ENCODE measurements around the gene GTF2F1. TPM values are rescaled to one million over a fixed set of nuclear protein-coding genes. Genes with fewer than 3 reads are reported as not detected.
A peak's percentile ranks its signal among the peaks of the same experiment; 100 is the strongest.
"Not testable (repeated sequence)": the region's sequence is repeated elsewhere in the genome, so short reads cannot be mapped to it uniquely, and the experiment has no call there.

Gene GTF2F1
- total RNA-seq, 2 experiments from 2014 or later, result 64.7 to 77.4 TPM

DNA sequence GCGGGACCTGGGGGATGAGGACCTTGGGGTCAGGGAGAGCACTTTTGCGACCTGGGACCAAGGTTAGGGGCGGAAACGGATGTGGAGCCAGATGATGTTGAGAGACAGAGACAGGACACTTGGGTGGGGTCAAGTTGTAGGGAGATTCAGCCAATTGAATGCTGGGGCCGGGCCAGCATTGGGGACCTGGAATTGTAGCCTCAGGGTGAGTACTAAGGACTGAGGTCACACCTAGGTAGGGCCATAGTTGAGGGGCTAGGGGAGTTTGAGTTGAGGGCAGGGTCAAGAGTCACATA is 19.2 kb downstream of the GTF2F1 start:
- Mint-ChIP-seq H3K4me1 (peaks cover 16% of the 10 kb centered on the region), H3K4me3 (peak overlapping the region; percentile 75), H3K27me3 (no peaks in the 10 kb centered on the region), H3K27ac (peak overlapping the region; percentile 93), H3K36me3 (peaks cover 2% of the 10 kb centered on the region), H3K9me3 (ENCODE audit: low read depth) (no peaks in the 10 kb centered on the region)
- CTCF ChIA-PET, result interaction anchor here (2.1 kb wide), 1 partner anchor 12 kb away, joined by 11 read pairs; the partner anchor contains the start of gene CLPP
- ATAC-seq (no peak), DNase-seq (no peak)

DNA sequence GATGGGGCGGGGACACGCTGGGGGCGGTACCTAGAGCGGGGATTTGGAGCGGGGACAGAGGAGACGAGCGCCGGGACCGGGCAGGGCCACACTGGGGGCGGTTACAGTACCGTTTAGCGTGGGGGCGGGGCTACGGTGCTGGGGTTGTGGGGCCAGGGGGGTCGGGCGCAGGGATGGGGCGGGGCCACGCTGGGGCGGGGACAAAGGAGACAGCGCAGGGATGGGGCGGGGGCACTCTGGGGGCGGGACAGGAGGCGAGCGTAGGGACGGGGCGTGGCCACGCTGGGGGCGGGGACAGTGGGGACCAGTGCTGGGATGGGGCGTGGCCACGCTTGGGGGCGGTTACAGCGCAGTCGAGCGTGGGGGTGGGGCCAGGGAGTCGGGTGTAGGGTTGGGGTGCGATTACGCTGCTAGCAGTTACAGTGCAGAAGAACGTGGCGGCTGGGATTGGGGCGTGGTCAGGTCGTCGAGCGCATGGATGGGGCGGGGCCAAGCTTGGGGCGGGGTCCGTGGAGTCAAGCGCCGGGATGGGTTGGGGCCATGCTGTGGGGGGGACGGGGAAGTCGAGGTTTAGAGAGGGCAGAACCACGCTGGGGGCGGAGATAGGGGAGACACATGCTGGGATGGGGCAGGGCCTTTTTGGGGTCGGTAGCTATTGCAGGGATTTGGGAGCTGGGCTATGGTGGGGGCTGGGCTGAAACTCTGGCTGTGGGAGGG is 19.7 kb downstream of the GTF2F1 start:
- H3K27me3 Mint-ChIP-seq, result no peaks in the 10 kb centered on the region
- peak overlapping the region; percentile 75 for H3K4me3 Mint-ChIP-seq
- H3K36me3 Mint-ChIP-seq, result peaks cover 4% of the 10 kb centered on the region
- ATAC-seq (peak; percentile 72), DNase-seq (peak; percentile 100)
- peaks cover 17% of the 10 kb centered on the region for H3K4me1 Mint-ChIP-seq
- H3K27ac Mint-ChIP-seq, result peak overlapping the region; percentile 93
- CTCF ChIA-PET, result interaction anchor here (0.7 to 2.2 kb wide), 8 partner anchors 12 to 585 kb away, joined by 3 to 11 read pairs (median 3); partner anchors contain the start of genes CLPP and KHSRP
- no peaks in the 10 kb centered on the region for H3K9me3 Mint-ChIP-seq (ENCODE audit: low read depth)

DNA sequence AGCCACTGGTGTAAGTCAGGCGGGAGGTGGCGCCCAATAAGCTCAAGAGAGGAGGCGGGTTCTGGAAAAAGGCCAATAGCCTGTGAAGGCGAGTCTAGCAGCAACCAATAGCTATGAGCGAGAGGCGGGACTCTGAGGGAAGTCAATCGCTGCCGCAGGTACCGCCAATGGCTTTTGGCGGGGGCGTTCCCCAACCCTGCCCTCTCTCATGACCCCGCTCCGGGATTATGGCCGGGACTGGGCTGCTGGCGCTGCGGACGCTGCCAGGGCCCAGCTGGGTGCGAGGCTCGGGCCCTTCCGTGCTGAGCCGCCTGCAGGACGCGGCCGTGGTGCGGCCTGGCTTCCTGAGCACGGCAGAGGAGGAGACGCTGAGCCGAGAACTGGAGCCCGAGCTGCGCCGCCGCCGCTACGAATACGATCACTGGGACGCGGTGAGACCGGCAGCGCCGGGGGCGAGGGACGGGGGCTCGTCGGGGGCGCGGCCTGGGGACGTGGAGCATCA is 20.3 kb downstream of the GTF2F1 start, which contains the start of gene ALKBH7:
Gene ALKBH7 (plus strand): TSS at position 201 of the 502 bp plus-strand sequence. CDS start 27 bp downstream, at position 228.
- Mint-ChIP-seq H3K9me3 (ENCODE audit: low read depth) (no peaks in the 10 kb centered on the region), H3K4me3 (peak within 1 kb of the TSS; percentile 75), H3K27me3 (no peaks in the 10 kb centered on the region), H3K4me1 (peaks cover 17% of the 10 kb centered on the region), H3K27ac (peak within 1 kb of the TSS; percentile 93), H3K36me3 (peaks cover 8% of the 10 kb centered on the region)
- DNase-seq (peak; percentile 99), ATAC-seq (peak; percentile 84)
- CTCF ChIA-PET, result interaction anchor here (0.9 to 2.2 kb wide), 6 partner anchors 11 to 364 kb away, joined by 3 to 11 read pairs (median 6); partner anchors contain the start of genes CLPP and KHSRP

DNA sequence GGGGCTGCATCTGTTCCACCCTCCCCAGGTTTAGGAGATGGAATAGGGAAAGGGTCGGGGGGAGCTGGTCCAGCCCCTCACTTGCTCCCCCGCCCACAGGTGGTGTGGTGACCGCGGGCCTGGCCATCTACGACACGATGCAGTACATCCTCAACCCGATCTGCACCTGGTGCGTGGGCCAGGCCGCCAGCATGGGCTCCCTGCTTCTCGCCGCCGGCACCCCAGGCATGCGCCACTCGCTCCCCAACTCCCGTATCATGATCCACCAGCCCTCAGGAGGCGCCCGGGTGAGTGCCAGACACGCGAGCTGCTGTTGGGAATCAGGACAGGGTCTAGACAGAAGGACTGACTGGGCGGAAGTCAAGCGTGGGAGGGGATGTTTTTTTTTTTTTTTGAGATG is 28.6 kb downstream of the GTF2F1 start:
- CTCF ChIA-PET, result no interaction called here
- H3K4me1 Mint-ChIP-seq, result peaks cover 16% of the 10 kb centered on the region
- H3K4me3 Mint-ChIP-seq, result no peak overlapping the region
- ATAC-seq (no peak), DNase-seq (no peak)
- no peaks in the 10 kb centered on the region for H3K9me3 Mint-ChIP-seq (ENCODE audit: low read depth)
- peaks cover 30% of the 10 kb centered on the region for H3K36me3 Mint-ChIP-seq
- H3K27ac Mint-ChIP-seq, result no peak overlapping the region
- no peaks in the 10 kb centered on the region for H3K27me3 Mint-ChIP-seq

DNA sequence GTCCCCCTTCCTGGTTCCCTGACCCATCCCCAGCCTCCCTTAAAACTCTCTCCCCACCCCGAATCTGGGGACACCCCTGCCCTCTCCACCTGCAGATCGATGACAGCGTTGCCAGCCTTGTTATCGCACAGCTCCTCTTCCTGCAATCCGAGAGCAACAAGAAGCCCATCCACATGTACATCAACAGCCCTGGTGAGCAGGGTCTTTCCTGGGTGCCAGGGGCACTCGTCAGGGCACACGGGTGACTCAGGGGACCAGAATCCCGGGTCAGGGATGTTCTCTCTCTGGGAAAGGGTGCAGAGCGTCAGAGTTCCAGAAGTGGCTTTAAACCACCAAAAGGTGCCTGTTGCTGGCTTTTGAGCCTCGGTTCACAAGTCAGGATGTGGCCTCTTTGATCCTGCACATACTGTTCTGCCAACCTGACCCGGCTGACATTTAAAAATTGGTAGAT is 30.6 kb downstream of the GTF2F1 start:
- Mint-ChIP-seq H3K4me1 (peaks cover 15% of the 10 kb centered on the region), H3K36me3 (peaks cover 21% of the 10 kb centered on the region), H3K27me3 (no peaks in the 10 kb centered on the region), H3K9me3 (ENCODE audit: low read depth) (no peaks in the 10 kb centered on the region), H3K4me3 (peak overlapping the region; percentile 80), H3K27ac (peak overlapping the region; percentile 86)
- peak; percentile 20 for ATAC-seq
- CTCF ChIA-PET, result interaction anchor here (1.8 to 3.0 kb wide), 2 partner anchors 11 to 154 kb away, joined by 5 to 11 read pairs; partner anchors contain the start of gene ALKBH7
- peak; percentile 60 for DNase-seq

DNA sequence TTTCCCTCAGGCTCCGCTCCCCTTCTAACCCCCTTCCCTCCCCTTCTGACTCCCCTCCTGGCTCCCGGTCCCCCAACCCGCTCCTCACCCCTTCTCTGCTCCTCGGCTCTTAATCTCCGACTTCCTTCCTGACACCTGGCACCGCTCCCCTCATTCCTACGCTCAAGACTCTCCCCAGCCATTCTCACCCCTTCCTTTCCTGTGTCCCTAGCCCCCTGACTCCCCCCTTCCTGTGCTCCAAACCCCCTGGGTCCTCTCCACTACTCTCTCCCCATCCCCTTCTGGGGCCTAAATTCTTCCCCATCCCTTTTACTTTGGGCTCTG is 31.0 kb downstream of the GTF2F1 start:
- no peak for ATAC-seq
- H3K27me3 Mint-ChIP-seq, result no peaks in the 10 kb centered on the region

DNA sequence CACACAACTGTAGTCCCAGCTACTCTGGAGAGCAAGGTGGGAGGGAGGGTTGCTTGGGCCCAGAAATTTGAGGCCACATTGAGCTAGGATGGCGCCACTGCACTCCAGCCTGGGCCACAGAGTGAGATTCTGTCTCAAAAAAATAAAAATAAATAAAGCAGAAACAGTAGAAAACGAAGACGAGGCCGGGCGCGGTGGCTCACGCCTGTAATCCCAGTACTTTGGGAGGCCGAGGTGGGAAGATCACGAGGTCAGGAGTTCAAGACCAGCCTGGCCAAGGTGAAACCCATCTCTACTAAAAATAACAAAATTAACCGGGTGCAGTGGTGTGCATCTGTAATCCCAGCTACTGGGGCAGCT is 32.1 kb downstream of the GTF2F1 start:
- not testable (repeated sequence) for ATAC-seq; H3K9me3 Mint-ChIP-seq (ENCODE audit: low read depth); H3K27me3 Mint-ChIP-seq; DNase-seq; H3K27ac Mint-ChIP-seq
- CTCF ChIA-PET, result interaction anchor here (0.7 to 3.0 kb wide), 3 partner anchors 12 to 156 kb away, joined by 3 to 11 read pairs (median 5); partner anchors contain the start of gene ALKBH7
- Mint-ChIP-seq H3K36me3 (peaks cover 12% of the 10 kb centered on the region), H3K4me3 (peak overlapping the region; percentile 80), H3K4me1 (peaks cover 15% of the 10 kb centered on the region)

More for the DNA sequence above, 31.0 kb downstream of the GTF2F1 start:
- DNase-seq, result no peak
- Mint-ChIP-seq H3K36me3 (peaks cover 19% of the 10 kb centered on the region), H3K9me3 (ENCODE audit: low read depth) (no peaks in the 10 kb centered on the region), H3K4me1 (peaks cover 15% of the 10 kb centered on the region), H3K4me3 (peak overlapping the region; percentile 80), H3K27ac (peak overlapping the region; percentile 86)
- CTCF ChIA-PET, result interaction anchor here (1.8 to 3.0 kb wide), 2 partner anchors 11 to 155 kb away, joined by 5 to 11 read pairs; partner anchors contain the start of gene ALKBH7

DNA sequence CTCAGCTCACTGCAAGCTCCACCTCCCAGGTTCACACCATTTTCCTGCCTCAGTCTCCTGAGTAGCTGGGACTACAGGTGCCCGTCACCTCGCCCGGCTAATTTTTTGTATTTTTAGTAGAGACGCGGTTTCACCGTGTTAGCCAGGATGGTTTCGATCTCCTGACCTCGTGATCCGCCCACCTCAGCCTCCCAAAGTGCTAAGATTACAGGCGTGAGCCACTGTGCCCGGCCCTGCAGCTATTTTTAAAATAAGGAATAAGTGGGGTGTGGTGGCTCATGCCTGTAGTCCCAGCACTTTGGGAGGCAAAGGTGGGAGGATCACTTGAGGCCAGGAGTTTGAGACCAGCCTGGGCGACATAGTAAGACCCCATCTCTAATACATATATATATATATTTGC is 32.5 kb downstream of the GTF2F1 start:
- not testable (repeated sequence) for H3K4me3 Mint-ChIP-seq, H3K27ac Mint-ChIP-seq
- CTCF ChIA-PET, result interaction anchor here (0.7 to 3.0 kb wide), 2 partner anchors 13 to 21 kb away, joined by 3 to 11 read pairs; partner anchors contain the start of gene ALKBH7

DNA sequence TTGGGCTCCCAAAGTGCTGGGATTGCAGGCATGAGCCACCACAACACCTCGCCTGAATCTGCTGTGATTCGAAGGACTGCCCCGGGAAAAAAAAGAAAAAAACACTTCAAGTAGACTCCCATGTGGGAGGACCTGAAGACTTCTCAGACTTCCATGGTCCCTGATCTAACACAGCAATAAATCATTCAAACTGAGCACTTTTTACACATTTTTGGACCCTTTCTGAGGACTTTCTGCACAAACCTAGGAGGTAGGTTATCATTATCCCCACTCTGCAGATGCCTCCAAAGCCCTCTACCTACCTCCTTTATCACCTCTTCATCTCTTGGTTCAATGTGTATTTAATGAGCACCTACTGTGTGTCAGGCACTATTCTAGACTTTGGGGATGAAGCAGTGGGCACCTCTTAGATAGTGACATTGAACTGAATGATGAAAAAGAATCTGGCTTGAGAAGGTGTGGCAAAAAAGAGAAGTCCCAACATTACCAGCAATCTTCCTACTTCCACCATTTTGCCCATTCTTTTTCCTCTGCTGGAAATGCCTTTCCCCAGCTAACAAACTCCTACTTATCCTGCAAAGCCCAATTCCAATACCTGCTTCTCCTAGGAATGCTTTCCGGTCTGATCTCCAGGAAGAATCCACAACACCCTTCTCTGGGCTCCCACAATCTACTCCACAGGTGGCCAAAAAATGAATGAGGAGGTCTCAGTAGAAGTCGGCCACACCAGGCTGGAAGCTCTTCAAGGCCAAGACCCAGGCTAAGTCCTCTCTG is 33.2 kb downstream of the GTF2F1 start:
- Mint-ChIP-seq H3K4me1 (peaks cover 15% of the 10 kb centered on the region), H3K27me3 (no peaks in the 10 kb centered on the region), H3K27ac (no peak overlapping the region), H3K36me3 (peaks cover 6% of the 10 kb centered on the region), H3K4me3 (no peak overlapping the region), H3K9me3 (ENCODE audit: low read depth) (no peaks in the 10 kb centered on the region)
- ATAC-seq, result no peak
- DNase-seq, result no peak
- CTCF ChIA-PET, result interaction anchor here (0.7 to 3.0 kb wide), 2 partner anchors 13 to 20 kb away, joined by 3 to 11 read pairs; partner anchors contain the start of gene ALKBH7

More for the DNA sequence above, 32.5 kb downstream of the GTF2F1 start:
- not testable (repeated sequence) for H3K9me3 Mint-ChIP-seq (ENCODE audit: low read depth); H3K27me3 Mint-ChIP-seq; H3K36me3 Mint-ChIP-seq; ATAC-seq; DNase-seq
- peaks cover 15% of the 10 kb centered on the region for H3K4me1 Mint-ChIP-seq

DNA sequence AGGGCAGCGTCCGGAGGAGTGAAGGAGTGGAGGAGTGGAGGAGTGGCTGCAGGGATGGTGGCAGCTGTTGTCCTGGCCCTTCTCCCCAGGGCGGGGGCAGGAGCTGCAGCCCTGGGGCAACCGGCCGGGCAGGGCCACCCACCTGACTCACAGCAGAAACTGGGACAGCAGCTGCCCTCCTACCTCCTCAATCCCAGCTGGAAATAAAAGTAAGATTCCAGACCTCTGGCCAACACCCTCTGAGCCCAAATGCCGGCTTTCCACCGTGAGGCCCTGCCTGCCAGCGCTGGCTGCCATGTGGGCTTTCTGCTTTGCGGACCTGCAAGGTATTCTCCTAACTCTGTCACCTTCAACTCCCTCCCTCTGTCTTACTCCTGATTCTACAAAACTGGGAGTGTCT is 35.0 kb downstream of the GTF2F1 start:
- Mint-ChIP-seq H3K4me3 (no peak overlapping the region), H3K4me1 (peaks cover 7% of the 10 kb centered on the region)

DNA sequence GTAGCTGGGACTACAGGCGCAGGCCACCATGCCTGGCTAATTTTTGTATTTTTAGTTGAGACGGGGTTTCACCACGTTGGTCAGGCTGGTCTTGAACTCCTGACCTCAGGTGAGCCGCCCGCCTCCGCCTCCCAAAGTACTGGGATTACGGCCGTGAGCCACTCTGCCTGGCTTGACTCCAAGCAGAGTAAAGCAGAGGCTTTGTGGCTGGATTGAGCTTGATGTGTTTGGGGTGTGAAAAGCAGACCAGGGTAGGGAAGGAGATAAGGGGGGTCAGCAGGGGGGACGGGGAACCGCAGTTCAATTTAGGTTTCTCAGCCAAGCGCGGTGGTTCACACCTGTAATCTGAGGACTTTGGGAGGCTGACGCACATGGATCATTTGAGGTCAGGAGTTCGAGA is 35.8 kb downstream of the GTF2F1 start:
- H3K4me1 Mint-ChIP-seq, result no peaks in the 10 kb centered on the region
- CTCF ChIA-PET, result interaction anchor here (1.3 kb wide), 1 partner anchor 138 kb away, joined by 4 read pairs; no protein-coding TSS in a partner anchor
- H3K27ac Mint-ChIP-seq, result no peak overlapping the region
- H3K4me3 Mint-ChIP-seq, result no peak overlapping the region
- DNase-seq, result no peak
- ATAC-seq, result no peak
- no peaks in the 10 kb centered on the region for H3K27me3 Mint-ChIP-seq
- H3K36me3 Mint-ChIP-seq, result no peaks in the 10 kb centered on the region
- no peaks in the 10 kb centered on the region for H3K9me3 Mint-ChIP-seq (ENCODE audit: low read depth)

More for the DNA sequence above, 35.0 kb downstream of the GTF2F1 start:
- no peak for DNase-seq
- ATAC-seq, result no peak
- Mint-ChIP-seq H3K27me3 (no peaks in the 10 kb centered on the region), H3K36me3 (peaks cover 3% of the 10 kb centered on the region), H3K27ac (no peak overlapping the region), H3K9me3 (ENCODE audit: low read depth) (no peaks in the 10 kb centered on the region)
- CTCF ChIA-PET, result interaction anchor here (0.6 kb wide), 1 partner anchor 203 kb away, joined by 3 read pairs; no protein-coding TSS in a partner anchor

DNA sequence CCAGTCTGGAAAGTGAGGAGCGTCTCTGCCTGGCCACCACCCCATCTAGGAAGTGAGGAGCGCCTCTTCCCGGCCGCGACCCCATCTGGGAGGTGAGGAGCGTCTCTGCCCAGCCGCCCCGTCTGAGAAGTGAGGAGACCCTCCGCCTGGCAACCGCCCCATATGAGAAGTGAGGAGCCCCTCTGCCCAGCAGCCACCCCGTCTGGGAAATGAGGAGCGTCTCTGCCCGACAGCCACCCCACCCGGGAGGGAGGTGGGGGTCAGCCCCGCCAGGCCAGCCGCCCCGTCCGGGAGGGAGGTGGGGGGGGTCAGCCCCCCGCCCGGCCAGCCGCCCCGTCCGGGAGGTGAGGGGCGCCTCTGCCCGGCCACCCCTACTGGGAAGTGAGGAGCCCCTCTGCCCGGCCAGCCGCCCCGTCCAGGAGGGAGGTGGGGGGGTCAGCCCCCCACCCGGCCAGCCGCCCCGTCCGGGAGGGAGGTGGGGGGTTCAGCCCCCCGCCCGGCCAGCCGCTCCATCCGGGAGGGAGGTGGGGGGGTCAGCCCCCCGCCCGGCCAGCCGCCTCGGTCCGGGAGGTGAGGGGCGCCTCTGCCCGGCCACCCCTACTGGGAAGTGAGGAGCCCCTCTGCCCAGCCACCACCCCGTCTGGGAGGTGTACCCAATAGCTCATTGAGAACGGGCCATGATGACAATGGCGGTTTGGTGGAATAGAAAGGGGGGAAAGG is 37.5 kb downstream of the GTF2F1 start:
- CTCF ChIA-PET; H3K27ac Mint-ChIP-seq; H3K4me3 Mint-ChIP-seq; DNase-seq; H3K27me3 Mint-ChIP-seq; H3K4me1 Mint-ChIP-seq; ATAC-seq; H3K9me3 Mint-ChIP-seq (ENCODE audit: low read depth); H3K36me3 Mint-ChIP-seq: not testable (repeated sequence)

Measured in activated CD8-positive, alpha-beta memory T cell treated with anti-CD3 and anti-CD28 coated beads, Interleukin-2, amount 10 ng/mL, durations not matched to agents 7 days and 5 days (primary cell).